ENCODE results near the gene NLRP6.

- TF ChIP-seq CTCF (IDR thresholded peaks at IDR 0.05) (no peak), POLR2A (IDR thresholded peaks at IDR 0.05) (peak in 1 of 2 donors; percentile 21), POLR2AphosphoS5 (IDR thresholded peaks at IDR 0.05; ENCODE audit: insufficient read depth in 1 of 2, low read depth in 1 of 2) (no peak)
Measured at GRCh38 chr11:288478-289397, 10.5 kb downstream of the NLRP6 start, which contains the start of gene PGGHG.
